Activated CD4-positive, alpha-beta T cell treated with anti-CD3 and anti-CD28 coated beads, Interleukin-2, amount 10 ng/mL, durations not matched to agents 24 days and 14 days (primary cell): ENCODE results near the gene TRIO. TPM values are rescaled to one million over a fixed set of nuclear protein-coding genes. Genes with fewer than 3 reads are reported as not detected.
A peak's percentile ranks its signal among the peaks of the same experiment; 100 is the strongest.
"Not testable (repeated sequence)": the region's sequence is repeated elsewhere in the genome, so short reads cannot be mapped to it uniquely, and the experiment has no call there.

Experiments
- DNase-seq: peaks from one replicate; pipeline ENCODE4 v3.0.0; 2022
- H3K27ac Mint-ChIP-seq: one replicate; pipeline ENCODE4 v1.8.0; 2022; ENCODE audit warnings: mild to moderate bottlenecking, mixed read lengths
- H3K27me3 Mint-ChIP-seq: one replicate; pipeline ENCODE4 v1.8.0; 2022; ENCODE audit warnings: mixed read lengths
- H3K36me3 Mint-ChIP-seq: one replicate; pipeline ENCODE4 v1.8.0; 2022; ENCODE audit warnings: low read depth, mild to moderate bottlenecking, mixed read lengths
- H3K4me1 Mint-ChIP-seq: one replicate; pipeline ENCODE4 v1.8.0; 2021; ENCODE audit warnings: mixed read lengths
- H3K4me3 Mint-ChIP-seq: one replicate; pipeline ENCODE4 v1.8.0; 2022; ENCODE audit warnings: mild to moderate bottlenecking, moderate library complexity, mixed read lengths
- H3K9me3 Mint-ChIP-seq: one replicate; pipeline ENCODE4 v1.8.0; 2021; ENCODE audit warnings: mixed read lengths
- intact Hi-C: fragments of 100-400 bp; cut with micrococcal nuclease; formaldehyde crosslinking; loops from one replicate; pipeline ENCODE4 v1.15.1; 2023
- total RNA-seq: library from RNA; stranded (reverse); gene quantifications from 2 replicates; pipeline ENCODE4 v1.2.3, GENCODE V29; 2022

The TRIO gene
- total RNA-seq, 1 donor from 2014 or later: 14.0 TPM

GRCh38 chr5:14200312-14200990 is 57.3 kb downstream of the TRIO start:
- intact Hi-C loops: no loop called here
- Mint-ChIP-seq H3K27ac (no peak overlapping the region), H3K4me3 (no peak overlapping the region), H3K36me3 (no peaks in the 10 kb centered on the region), H3K9me3 (no peaks in the 10 kb centered on the region), H3K27me3 (no peaks in the 10 kb centered on the region), H3K4me1 (peaks cover 4% of the 10 kb centered on the region)
- no peak for DNase-seq

GRCh38 chr5:14201325-14202045 is 58.3 kb downstream of the TRIO start:
- DNase-seq: no peak
- H3K9me3 Mint-ChIP-seq: no peaks in the 10 kb centered on the region
- no peak overlapping the region for H3K4me3 Mint-ChIP-seq
- intact Hi-C loops: no loop called here
- peaks cover 7% of the 10 kb centered on the region for H3K4me1 Mint-ChIP-seq
- peaks cover 1% of the 10 kb centered on the region for H3K27me3 Mint-ChIP-seq
- no peaks in the 10 kb centered on the region for H3K36me3 Mint-ChIP-seq
- no peak overlapping the region for H3K27ac Mint-ChIP-seq

- Mint-ChIP-seq H3K9me3 (no peaks in the 10 kb centered on the region), H3K4me3 (no peak overlapping the region), H3K4me1 (peaks cover 7% of the 10 kb centered on the region), H3K27ac (no peak overlapping the region), H3K27me3 (peaks cover 1% of the 10 kb centered on the region), H3K36me3 (no peaks in the 10 kb centered on the region)
- intact Hi-C loops: no loop called here
- no peak for DNase-seq
These were observed 59.3 kb downstream of the TRIO start for GRCh38 chr5:14202462-14202861.

- Mint-ChIP-seq H3K4me1 (peaks cover 12% of the 10 kb centered on the region), H3K27ac (no peak overlapping the region), H3K9me3 (no peaks in the 10 kb centered on the region), H3K36me3 (no peaks in the 10 kb centered on the region), H3K27me3 (peaks cover 1% of the 10 kb centered on the region), H3K4me3 (no peak overlapping the region)
- no peak for DNase-seq
- intact Hi-C loops: no loop called here
These were observed 61.0 kb downstream of the TRIO start for GRCh38 chr5:14204011-14204670.

- Mint-ChIP-seq H3K4me1 (peaks cover 12% of the 10 kb centered on the region), H3K4me3 (no peak overlapping the region)
These were observed 61.7 kb downstream of the TRIO start for GRCh38 chr5:14204785-14205321.

GRCh38 chr5:14206028-14206725 is 63.0 kb downstream of the TRIO start:
- intact Hi-C loops: no loop called here
- no peak overlapping the region for H3K27ac Mint-ChIP-seq
- DNase-seq: no peak
- peaks cover 4% of the 10 kb centered on the region for H3K27me3 Mint-ChIP-seq
- H3K4me1 Mint-ChIP-seq: peaks cover 16% of the 10 kb centered on the region
- no peaks in the 10 kb centered on the region for H3K9me3 Mint-ChIP-seq
- H3K36me3 Mint-ChIP-seq: no peaks in the 10 kb centered on the region
- no peak overlapping the region for H3K4me3 Mint-ChIP-seq

More at GRCh38 chr5:14204785-14205321, 61.7 kb downstream of the TRIO start:
- Mint-ChIP-seq H3K27ac (no peak overlapping the region), H3K27me3 (peaks cover 1% of the 10 kb centered on the region), H3K36me3 (no peaks in the 10 kb centered on the region), H3K9me3 (no peaks in the 10 kb centered on the region)
- intact Hi-C loops: no loop called here
- DNase-seq: no peak

- DNase-seq, H3K4me3 Mint-ChIP-seq, H3K27me3 Mint-ChIP-seq, intact Hi-C loops, H3K9me3 Mint-ChIP-seq, H3K27ac Mint-ChIP-seq, H3K36me3 Mint-ChIP-seq: not testable (repeated sequence)
- H3K4me1 Mint-ChIP-seq: peaks cover 18% of the 10 kb centered on the region
These were observed 64.3 kb downstream of the TRIO start for GRCh38 chr5:14207428-14207827.

GRCh38 chr5:14208071-14209021 is 65.2 kb downstream of the TRIO start:
- Mint-ChIP-seq H3K27me3 (peaks cover 4% of the 10 kb centered on the region), H3K27ac (peak overlapping the region; percentile 67), H3K9me3 (no peaks in the 10 kb centered on the region), H3K4me3 (no peak overlapping the region), H3K4me1 (peaks cover 22% of the 10 kb centered on the region), H3K36me3 (no peaks in the 10 kb centered on the region)
- intact Hi-C loops: no loop called here
- no peak for DNase-seq

- Mint-ChIP-seq H3K9me3 (no peaks in the 10 kb centered on the region), H3K4me1 (peaks cover 23% of the 10 kb centered on the region), H3K27ac (no peak overlapping the region), H3K4me3 (no peak overlapping the region), H3K36me3 (no peaks in the 10 kb centered on the region), H3K27me3 (peaks cover 6% of the 10 kb centered on the region)
- DNase-seq: no peak
- intact Hi-C loops: no loop called here
These were observed 66.2 kb downstream of the TRIO start for GRCh38 chr5:14209222-14209822.

GRCh38 chr5:14209836-14210235 is 66.7 kb downstream of the TRIO start:
- no peaks in the 10 kb centered on the region for H3K36me3 Mint-ChIP-seq
- H3K27me3 Mint-ChIP-seq: peaks cover 8% of the 10 kb centered on the region
- no peak overlapping the region for H3K4me3 Mint-ChIP-seq
- no peaks in the 10 kb centered on the region for H3K9me3 Mint-ChIP-seq
- H3K27ac Mint-ChIP-seq: no peak overlapping the region
- peaks cover 23% of the 10 kb centered on the region for H3K4me1 Mint-ChIP-seq
- DNase-seq: no peak
- intact Hi-C loops: no loop called here

GRCh38 chr5:14210729-14211128 is 67.6 kb downstream of the TRIO start:
- peaks cover 10% of the 10 kb centered on the region for H3K27me3 Mint-ChIP-seq
- H3K36me3 Mint-ChIP-seq: no peaks in the 10 kb centered on the region
- H3K4me1 Mint-ChIP-seq: peaks cover 19% of the 10 kb centered on the region
- H3K9me3 Mint-ChIP-seq: no peaks in the 10 kb centered on the region
- no peak overlapping the region for H3K27ac Mint-ChIP-seq
- no peak overlapping the region for H3K4me3 Mint-ChIP-seq
- intact Hi-C loops: no loop called here
- no peak for DNase-seq

- H3K27ac Mint-ChIP-seq: no peak overlapping the region
- H3K9me3 Mint-ChIP-seq: no peaks in the 10 kb centered on the region
- peaks cover 17% of the 10 kb centered on the region for H3K4me1 Mint-ChIP-seq
- H3K4me3 Mint-ChIP-seq: no peak overlapping the region
- peaks cover 14% of the 10 kb centered on the region for H3K27me3 Mint-ChIP-seq
- no peaks in the 10 kb centered on the region for H3K36me3 Mint-ChIP-seq
- intact Hi-C loops: no loop called here
- no peak for DNase-seq
These were observed 69.0 kb downstream of the TRIO start for GRCh38 chr5:14211818-14212803.
